H4 (cell line): ENCODE results near the gene CTPS2. TPM values are rescaled to one million over a fixed set of nuclear protein-coding genes. Genes with fewer than 3 reads are reported as not detected.

ENCODE experiments used
- DNase-seq: peaks from one replicate; pipeline ENCODE4 v3.0.0-alpha.2; 2015; ENCODE audit warnings: low spot score
- total RNA-seq: library from RNA; depleted of rRNA; stranded (reverse); fragments of >200 nt; shearing (Covaris generic); gene quantifications from 2 replicates; pipeline ENCODE4 v1.2.3, GENCODE V29; 2014

The CTPS2 gene
- total RNA-seq, 1 experiment from 2014 or later, result 5.7 TPM

- no peak for DNase-seq
These were observed 2.0 kb upstream of the CTPS2 start for GRCh38 chrX:16714504-16714903.

- DNase-seq, result no peak
These were observed 449 bp downstream of the CTPS2 start for GRCh38 chrX:16711893-16712547.

- no peak for DNase-seq
These were observed 1.2 kb downstream of the CTPS2 start for GRCh38 chrX:16711219-16711811.

- no peak for DNase-seq
These were observed 4.5 kb downstream of the CTPS2 start for GRCh38 chrX:16708016-16708415.

GRCh38 chrX:16705370-16705769 is 7.1 kb downstream of the CTPS2 start:
- no peak for DNase-seq

- no peak for DNase-seq
These were observed 9.5 kb downstream of the CTPS2 start for GRCh38 chrX:16702700-16703599.

GRCh38 chrX:16700734-16701133 is 11.7 kb downstream of the CTPS2 start:
- DNase-seq, result no peak

GRCh38 chrX:16699389-16699788 is 13.1 kb downstream of the CTPS2 start:
- no peak for DNase-seq

GRCh38 chrX:16696956-16697355 is 15.5 kb downstream of the CTPS2 start:
- DNase-seq, result no peak

- DNase-seq, result peak; percentile 27
These were observed 17.3 kb downstream of the CTPS2 start for GRCh38 chrX:16695079-16695676.

- DNase-seq, result no peak
These were observed 25.0 kb downstream of the CTPS2 start for GRCh38 chrX:16687514-16687913.

GRCh38 chrX:16683007-16683664 is 29.3 kb downstream of the CTPS2 start:
- no peak for DNase-seq

GRCh38 chrX:16678689-16679088 is 33.8 kb downstream of the CTPS2 start:
- DNase-seq, result no peak

- peak; percentile 28 for DNase-seq
These were observed 41.5 kb downstream of the CTPS2 start for GRCh38 chrX:16671005-16671404.

- peak; percentile 29 for DNase-seq
These were observed 45.9 kb downstream of the CTPS2 start for GRCh38 chrX:16666541-16666940.

- no peak for DNase-seq
These were observed 47.4 kb downstream of the CTPS2 start for GRCh38 chrX:16665089-16665488.

GRCh38 chrX:16664626-16665025 is 47.8 kb downstream of the CTPS2 start:
- no peak for DNase-seq

GRCh38 chrX:16664074-16664473 is 48.4 kb downstream of the CTPS2 start:
- no peak for DNase-seq

GRCh38 chrX:16662402-16662801 is 50.1 kb downstream of the CTPS2 start:
- DNase-seq, result no peak

GRCh38 chrX:16661495-16661894 is 51.0 kb downstream of the CTPS2 start:
- DNase-seq, result no peak

GRCh38 chrX:16659321-16659720 is 53.1 kb downstream of the CTPS2 start:
- DNase-seq, result no peak

GRCh38 chrX:16658284-16658683 is 54.2 kb downstream of the CTPS2 start:
- no peak for DNase-seq
